GM12864 (cell line): ENCODE data around the gene FBXO3.

Experiments used
- DNase-seq: peaks from one replicate; pipeline ENCODE4 v3.0.0-alpha.2; 2011; ENCODE audit warnings: low read depth
- H3K4me3 ChIP-seq: 2 replicates; pipeline ENCODE4 v1.5.1; 2011; ENCODE audit warnings: mild to moderate bottlenecking, low read depth, low read length, control low read depth
- CTCF ChIP-seq: IDR thresholded peaks from 2 replicates; pipeline ENCODE4 v1.5.1; 2011; ENCODE audit warnings: low read depth, mild to moderate bottlenecking, moderate library complexity, low read length, control low read depth, inconsistent platforms; ENCODE audit errors: missing control alignments

The FBXO3 gene

GRCh38 chr11:33718440-33718839 is 55.9 kb downstream of the FBXO3 start:
- no peak for TF ChIP-seq CTCF
- no peak overlapping the region for H3K4me3 ChIP-seq
- no peak for DNase-seq

GRCh38 chr11:33716243-33716642 is 58.1 kb downstream of the FBXO3 start:
- no peak overlapping the region for H3K4me3 ChIP-seq
- TF ChIP-seq CTCF: peak; percentile 39
- DNase-seq: no peak

- H3K4me3 ChIP-seq: no peak overlapping the region
- DNase-seq: no peak
- no peak for TF ChIP-seq CTCF
These were observed 60.4 kb downstream of the FBXO3 start for GRCh38 chr11:33713856-33714398.

GRCh38 chr11:33713151-33713855 is 61.0 kb downstream of the FBXO3 start:
- no peak for TF ChIP-seq CTCF
- DNase-seq: no peak
- H3K4me3 ChIP-seq: no peak overlapping the region

DNA sequence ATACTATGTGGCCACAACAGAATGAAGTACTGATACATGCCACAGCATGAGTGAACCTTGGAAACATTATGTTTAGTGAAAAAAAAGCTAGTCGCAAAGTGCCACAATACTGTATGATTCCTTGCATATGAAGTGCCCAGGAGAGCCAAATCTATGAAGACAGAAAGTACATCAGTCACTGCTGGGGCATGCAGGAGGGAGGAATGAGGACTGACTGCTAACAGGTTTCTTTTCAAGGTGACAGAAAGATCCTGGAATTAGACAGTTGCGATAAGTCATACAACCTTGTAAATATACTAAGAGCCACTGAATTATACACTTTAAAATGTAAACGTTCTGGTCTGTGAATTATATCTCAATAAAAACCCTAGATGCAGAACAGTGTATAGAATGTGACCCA is 61.9 kb downstream of the FBXO3 start:
- DNase-seq: no peak
- no peak overlapping the region for H3K4me3 ChIP-seq

GRCh38 chr11:33709466-33709865 is 64.9 kb downstream of the FBXO3 start:
- no peak for DNase-seq

More for the DNA sequence above, 61.9 kb downstream of the FBXO3 start:
- no peak for TF ChIP-seq CTCF

More at GRCh38 chr11:33709466-33709865, 64.9 kb downstream of the FBXO3 start:
- no peak for TF ChIP-seq CTCF
- H3K4me3 ChIP-seq: no peak overlapping the region
